SK-N-MC (cell line): ENCODE measurements around the gene UBL4B.

Experiments used
- DNase-seq: peaks from one replicate; pipeline ENCODE4 v3.0.0-alpha.2; 2011; ENCODE audit warnings: low read depth, low spot score
- H3K27ac ChIP-seq: fragments of 200-600 bp; sonication (generic); 2 replicates; pipeline ENCODE4 v1.5.1; 2016; ENCODE audit warnings: mixed run types
- H3K36me3 ChIP-seq: fragments of 200-600 bp; sonication (generic); 2 replicates; pipeline ENCODE4 v1.6.1; 2017; ENCODE audit warnings: antibody characterized with exemption, low read length, mixed read lengths; ENCODE audit not compliant: insufficient read depth
- H3K4me3 ChIP-seq: fragments of 200-600 bp; sonication (generic); 2 replicates; pipeline ENCODE4 v1.5.1; 2016
- H3K9ac ChIP-seq: fragments of 200-600 bp; sonication (generic); 2 replicates; pipeline ENCODE4 v1.8.0; 2017; ENCODE audit warnings: mixed run types, mixed read lengths; ENCODE audit not compliant: insufficient read length
- H3K9me3 ChIP-seq: fragments of 200-600 bp; sonication (generic); 2 replicates; pipeline ENCODE4 v1.6.1; 2017; ENCODE audit warnings: low read depth, mild to moderate bottlenecking, antibody characterized with exemption, low read length, moderate library complexity, mixed read lengths
- EZH2 ChIP-seq: fragments of 200-600 bp; sonication (generic); IDR thresholded peaks from one replicate; pipeline ENCODE4 v1.6.1; 2017; ENCODE audit warnings: antibody characterized with exemption
- FOXP2 ChIP-seq: optimal IDR thresholded peaks from 2 replicates; pipeline ENCODE3; 2011; ENCODE audit warnings: mild to moderate bottlenecking, moderate library complexity; ENCODE audit not compliant: insufficient read depth; ENCODE audit errors: extremely low read length, control extremely low read depth
- POLR2AphosphoS5 ChIP-seq: IDR thresholded peaks from 2 replicates; pipeline ENCODE4 v1.6.1; 2012; ENCODE audit warnings: mild to moderate bottlenecking, low read depth, low read length, borderline replicate concordance

The UBL4B gene

DNA sequence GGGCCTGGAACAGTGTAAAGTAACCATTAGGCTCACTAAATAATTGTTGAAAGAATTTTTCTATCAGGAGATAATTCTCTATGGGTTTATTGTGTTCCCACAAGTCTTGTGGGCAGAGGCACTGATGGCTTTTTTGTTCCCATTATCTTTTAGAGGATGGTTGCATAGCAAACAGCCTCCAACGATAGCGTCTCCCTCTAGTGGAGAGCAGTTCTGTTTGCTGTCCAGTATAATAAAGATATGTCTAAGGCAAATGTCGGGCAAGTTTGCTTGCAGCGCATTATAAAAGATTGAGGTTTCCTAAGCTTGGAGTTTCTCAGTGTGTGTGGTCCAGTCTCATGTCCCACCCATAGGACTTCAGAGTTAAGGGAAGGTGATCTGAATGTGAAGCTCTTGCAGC is 36.7 kb downstream of the UBL4B start:
- Histone ChIP-seq H3K4me3 (no peak overlapping the region), H3K36me3 (no peaks in the 10 kb centered on the region), H3K9ac (no peak overlapping the region), H3K9me3 (no peaks in the 10 kb centered on the region), H3K27ac (no peak overlapping the region)
- TF ChIP-seq POLR2AphosphoS5 (no peak), FOXP2 (no peak), EZH2 (no peak)
- no peak for DNase-seq

DNA sequence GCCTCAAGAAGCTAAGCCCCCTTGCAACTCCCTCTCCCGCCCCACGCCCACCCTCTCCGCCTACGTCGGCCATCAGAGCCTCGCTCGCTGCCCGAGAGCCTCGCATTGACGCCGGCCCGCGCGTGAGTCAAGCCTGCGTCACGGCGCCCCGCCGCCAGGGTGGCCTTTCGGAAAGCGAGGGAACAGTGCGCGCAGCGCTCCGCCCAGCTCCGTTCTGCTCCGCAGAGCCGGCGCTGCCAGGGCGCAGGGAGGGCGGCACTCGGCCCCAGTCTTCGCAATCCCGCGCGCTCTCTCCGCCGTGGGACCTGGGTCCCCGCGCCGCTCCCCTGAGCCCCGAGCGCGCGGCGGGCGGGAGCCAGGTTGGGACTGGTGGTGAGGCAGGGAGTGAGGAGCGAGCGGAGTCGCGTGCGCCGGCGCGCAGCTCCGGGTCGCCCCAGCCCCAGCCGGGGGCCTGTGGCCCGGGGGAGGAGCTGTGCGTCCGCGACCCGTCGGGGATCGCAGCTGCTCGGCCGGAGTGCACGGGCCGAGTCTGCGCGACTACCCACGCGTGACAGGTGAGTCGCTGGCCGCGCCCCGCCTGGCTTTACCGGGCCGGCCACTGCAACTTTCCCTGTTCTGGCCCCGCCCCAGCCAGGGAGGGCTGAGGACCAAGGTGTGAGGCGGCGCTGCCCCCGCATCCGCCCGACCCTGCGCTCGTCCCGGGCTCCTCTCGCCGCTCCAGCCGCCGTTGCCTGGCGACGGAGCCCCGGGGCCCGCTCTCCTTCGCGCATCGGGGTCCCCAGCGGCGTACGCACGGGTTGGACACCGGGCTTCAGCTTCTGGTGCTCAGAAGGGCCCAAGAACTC is 38.3 kb downstream of the UBL4B start, which contains the start of gene SLC6A17:
TSS of gene SLC6A17 (plus strand) at position 165 of the 845 bp plus-strand sequence. CDS start 16,436 bp downstream, outside the sequence.
- H3K4me3 ChIP-seq, result no peak within 1 kb of the TSS
- no peak for DNase-seq
- no peak within 1 kb of the TSS for H3K27ac ChIP-seq
- no peak within 1 kb of the TSS for H3K9ac ChIP-seq
- H3K9me3 ChIP-seq, result no peaks in the 10 kb centered on the region
- no peaks in the 10 kb centered on the region for H3K36me3 ChIP-seq
- TF ChIP-seq POLR2AphosphoS5 (no peak), FOXP2 (no peak), EZH2 (no peak)

DNA sequence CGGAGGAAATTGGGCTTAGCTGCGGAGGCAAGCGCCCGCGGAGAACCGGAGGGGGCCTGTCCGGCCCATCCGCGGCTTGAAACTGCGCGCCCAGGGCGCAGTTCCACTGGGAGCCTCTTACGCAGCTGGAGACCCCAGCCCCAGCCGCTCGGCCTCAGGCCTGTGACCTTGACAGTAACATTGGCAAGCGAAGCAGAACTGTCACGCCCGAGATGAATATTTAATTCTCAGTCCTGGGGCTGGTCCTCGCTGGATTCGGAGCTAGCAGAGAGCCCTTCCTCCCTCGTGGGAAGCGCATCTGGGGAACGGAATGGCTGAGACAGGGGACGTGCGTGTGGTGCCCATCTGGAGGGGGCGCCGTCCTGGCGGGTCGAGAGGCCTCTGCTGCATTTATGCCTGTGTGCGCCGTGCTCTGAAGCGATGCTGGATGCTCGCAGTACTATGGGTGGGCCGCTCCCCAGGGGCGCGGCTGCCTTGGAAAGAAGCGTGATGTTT is 39.0 kb downstream of the UBL4B start:
- TF ChIP-seq EZH2 (no peak), POLR2AphosphoS5 (no peak), FOXP2 (no peak)
- Histone ChIP-seq H3K9ac (no peak overlapping the region), H3K4me3 (no peak overlapping the region), H3K36me3 (no peaks in the 10 kb centered on the region), H3K27ac (no peak overlapping the region), H3K9me3 (no peaks in the 10 kb centered on the region)
- no peak for DNase-seq

DNA sequence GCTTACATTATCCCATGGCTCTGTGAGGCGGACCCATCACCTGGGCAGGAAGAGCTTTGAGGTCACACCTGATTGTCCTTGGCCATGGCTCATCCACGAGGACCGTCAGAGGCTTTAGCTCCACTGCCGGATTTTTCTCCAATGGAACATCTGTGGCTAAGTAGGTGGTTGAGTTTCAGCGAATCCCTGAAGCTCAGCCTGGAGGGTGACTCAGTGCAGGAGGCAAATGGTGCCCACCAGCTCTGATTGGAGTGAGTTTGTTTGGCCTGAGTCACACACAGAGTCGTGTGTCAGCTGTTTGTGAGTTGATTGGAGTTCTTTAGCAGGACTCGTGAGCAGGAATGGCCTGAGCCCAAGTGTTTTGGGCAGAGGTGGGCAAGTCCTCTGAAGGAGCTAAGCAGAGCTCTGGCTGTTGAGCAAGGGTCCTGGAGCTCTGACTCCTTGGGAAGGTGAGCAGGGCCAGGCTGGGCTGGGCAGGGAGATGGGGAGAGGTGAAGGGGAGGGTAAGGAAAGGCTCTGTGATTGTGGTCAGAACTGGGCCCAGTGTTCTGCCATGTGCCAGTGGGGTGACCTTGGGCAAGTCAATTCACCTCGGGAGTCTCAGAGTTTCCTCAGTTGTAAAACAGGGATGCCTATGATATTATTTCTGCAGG is 40.0 kb downstream of the UBL4B start:
- DNase-seq, result no peak
- no peak for TF ChIP-seq FOXP2
- TF ChIP-seq EZH2, result no peak
- no peak overlapping the region for H3K4me3 ChIP-seq
- no peak overlapping the region for H3K27ac ChIP-seq
- H3K36me3 ChIP-seq, result no peaks in the 10 kb centered on the region
- H3K9me3 ChIP-seq, result no peaks in the 10 kb centered on the region
- H3K9ac ChIP-seq, result no peak overlapping the region

DNA sequence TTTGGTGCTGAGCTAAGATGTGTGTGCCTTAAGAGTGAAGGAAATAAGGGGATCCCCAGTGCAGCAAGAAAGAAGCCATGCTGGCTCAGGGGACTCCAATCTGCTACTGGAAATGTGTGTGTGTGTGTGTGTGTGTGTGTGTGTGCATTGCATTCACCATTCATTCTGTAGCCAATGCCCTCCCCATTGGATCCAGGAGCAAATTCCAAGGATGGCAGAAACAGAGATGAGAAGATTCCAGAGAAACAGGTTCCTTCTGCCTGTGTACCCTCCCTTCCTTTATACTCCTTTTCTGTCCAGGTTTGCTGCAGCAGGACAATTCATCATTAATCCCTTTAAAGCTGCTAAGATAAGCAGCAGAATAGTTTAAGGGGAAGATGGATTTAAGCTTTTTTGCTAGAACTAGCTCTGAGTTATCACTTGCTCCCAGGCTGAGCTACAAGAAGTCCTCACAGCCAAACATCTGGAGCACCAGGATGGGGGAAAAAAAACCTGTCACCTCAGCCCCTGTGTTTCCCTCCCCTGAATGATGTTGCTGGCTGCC is 41.2 kb downstream of the UBL4B start:
- no peaks in the 10 kb centered on the region for H3K36me3 ChIP-seq
- no peak overlapping the region for H3K9ac ChIP-seq
- TF ChIP-seq EZH2, result no peak
- no peak for TF ChIP-seq FOXP2
- no peak for TF ChIP-seq POLR2AphosphoS5
- no peaks in the 10 kb centered on the region for H3K9me3 ChIP-seq
- H3K4me3 ChIP-seq, result no peak overlapping the region
- DNase-seq, result no peak
- H3K27ac ChIP-seq, result no peak overlapping the region

DNA sequence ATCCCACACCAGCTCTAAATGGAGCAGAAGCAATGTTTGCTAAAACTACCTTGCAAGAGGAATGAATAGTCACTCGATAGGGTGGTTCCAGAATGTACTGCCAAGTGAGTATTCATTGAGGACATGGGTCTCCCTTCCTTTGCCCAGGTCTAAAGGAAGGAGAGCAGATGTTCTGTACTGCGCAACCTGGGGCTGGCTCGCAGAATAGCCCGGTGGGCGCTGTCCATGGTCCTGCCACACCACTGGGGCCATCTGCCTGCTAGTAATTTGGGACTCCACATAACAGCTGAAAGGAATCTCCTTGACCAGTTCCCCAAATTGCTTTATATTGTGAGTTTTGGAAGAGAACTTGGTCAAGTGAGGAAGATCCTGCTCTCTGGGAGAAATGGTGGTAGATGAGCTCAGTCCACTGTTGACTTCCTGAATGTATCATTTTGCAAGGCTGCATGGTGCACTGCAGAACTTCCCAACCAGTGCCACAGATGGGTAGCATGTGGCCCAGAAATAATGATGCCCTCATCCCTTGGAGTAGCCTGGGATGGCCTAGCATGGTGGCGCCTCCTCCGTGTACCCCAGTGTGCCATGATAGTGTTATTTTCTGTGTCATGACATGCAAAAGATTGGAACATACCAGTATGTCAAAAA is 43.8 kb downstream of the UBL4B start:
- TF ChIP-seq POLR2AphosphoS5, result no peak
- no peak for TF ChIP-seq FOXP2
- no peak for TF ChIP-seq EZH2

DNA sequence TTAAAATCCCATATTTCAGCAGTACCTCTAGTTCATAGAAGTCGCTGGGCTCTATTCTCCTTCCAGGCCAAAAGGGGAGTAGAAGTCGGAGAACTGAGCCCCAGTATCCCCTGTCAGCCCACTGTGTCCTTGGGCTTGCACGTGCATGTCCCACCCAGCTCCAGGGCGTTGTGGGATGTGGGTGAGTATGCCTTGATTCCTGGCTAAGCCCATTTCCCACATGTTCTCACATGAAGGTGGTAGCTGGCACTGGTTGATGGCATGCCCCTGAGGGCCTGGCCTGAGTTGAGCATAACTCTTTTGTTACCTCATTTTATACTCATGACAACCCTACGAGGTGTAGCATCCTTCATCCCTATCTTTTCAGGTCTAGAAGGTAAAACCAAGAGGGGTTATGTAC is 46.0 kb downstream of the UBL4B start:
- H3K9me3 ChIP-seq, result no peaks in the 10 kb centered on the region
- TF ChIP-seq POLR2AphosphoS5 (no peak), EZH2 (no peak), FOXP2 (no peak)

More for the DNA sequence above, 43.8 kb downstream of the UBL4B start:
- Histone ChIP-seq H3K4me3 (no peak overlapping the region), H3K9me3 (no peaks in the 10 kb centered on the region), H3K9ac (no peak overlapping the region), H3K36me3 (no peaks in the 10 kb centered on the region), H3K27ac (no peak overlapping the region)
- DNase-seq, result no peak

DNA sequence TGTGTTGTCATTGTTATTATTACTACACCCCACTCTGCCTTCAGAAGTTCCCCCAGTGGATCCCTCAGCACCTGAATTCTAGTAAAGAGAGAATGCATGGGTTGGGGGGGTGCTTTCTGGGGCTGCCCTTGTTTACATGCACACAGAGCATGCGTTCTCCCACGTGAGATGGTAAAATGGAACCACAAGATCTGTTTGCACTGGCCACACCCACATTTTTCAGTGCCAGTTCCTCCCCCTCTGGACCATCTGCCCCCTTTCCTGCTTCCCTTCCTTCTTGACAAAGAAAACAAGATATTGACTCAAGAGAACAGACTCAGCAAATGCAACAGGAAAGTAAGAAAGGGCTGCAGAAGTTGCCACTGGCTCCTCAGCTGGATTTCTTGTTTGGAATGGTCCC is 46.9 kb downstream of the UBL4B start:
- TF ChIP-seq EZH2 (no peak), POLR2AphosphoS5 (no peak), FOXP2 (no peak)
- H3K27ac ChIP-seq, result no peak overlapping the region
- H3K9me3 ChIP-seq, result no peaks in the 10 kb centered on the region
- DNase-seq, result no peak
- no peak overlapping the region for H3K9ac ChIP-seq
- H3K36me3 ChIP-seq, result no peaks in the 10 kb centered on the region
- no peak overlapping the region for H3K4me3 ChIP-seq

More for the DNA sequence above, 46.0 kb downstream of the UBL4B start:
- Histone ChIP-seq H3K4me3 (no peak overlapping the region), H3K27ac (no peak overlapping the region), H3K9ac (no peak overlapping the region), H3K36me3 (no peaks in the 10 kb centered on the region)
- DNase-seq, result no peak
